HUDEP-2 (cell line): Measurements from ENCODE around the gene FBXO21.
"Not testable (repeated sequence)": the region's sequence is repeated elsewhere in the genome, so short reads cannot be mapped to it uniquely, and the experiment has no call there.

Experiments
- DNase-seq, 76 experiments: peaks; one replicate each; lab custom pipeline; 2025; ENCODE audit not compliant: unreplicated experiment in 76 of 76; lab: John Stamatoyannopoulos, UW

The FBXO21 gene

GRCh38 chr12:117202033-117202432, 11.8 kb upstream of the FBXO21 start:
- no peak for DNase-seq

GRCh38 chr12:117199956-117200744, 9.9 kb upstream of the FBXO21 start:
- DNase-seq = not testable (repeated sequence)

DNA sequence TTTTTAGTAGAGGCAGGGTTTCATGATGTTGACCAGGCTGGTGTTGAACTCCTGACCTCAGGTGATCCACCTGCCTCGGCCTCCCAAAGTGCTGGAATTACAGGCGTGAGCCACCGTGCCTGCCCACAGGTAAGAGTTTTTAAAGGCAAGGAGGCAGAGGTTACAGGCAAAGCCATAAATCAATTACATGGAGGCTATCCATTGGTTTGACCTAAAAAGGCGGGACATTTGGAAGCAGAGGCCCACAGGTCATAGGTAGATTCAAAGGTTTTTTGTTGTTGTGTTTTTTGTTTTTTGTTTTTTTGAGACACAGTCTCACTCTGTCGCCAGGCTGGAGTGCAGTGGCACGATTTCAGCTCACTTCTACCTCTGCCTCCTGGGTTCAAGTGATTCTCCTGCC, 6.1 kb upstream of the FBXO21 start:
- DNase-seq = not testable (repeated sequence)

DNA sequence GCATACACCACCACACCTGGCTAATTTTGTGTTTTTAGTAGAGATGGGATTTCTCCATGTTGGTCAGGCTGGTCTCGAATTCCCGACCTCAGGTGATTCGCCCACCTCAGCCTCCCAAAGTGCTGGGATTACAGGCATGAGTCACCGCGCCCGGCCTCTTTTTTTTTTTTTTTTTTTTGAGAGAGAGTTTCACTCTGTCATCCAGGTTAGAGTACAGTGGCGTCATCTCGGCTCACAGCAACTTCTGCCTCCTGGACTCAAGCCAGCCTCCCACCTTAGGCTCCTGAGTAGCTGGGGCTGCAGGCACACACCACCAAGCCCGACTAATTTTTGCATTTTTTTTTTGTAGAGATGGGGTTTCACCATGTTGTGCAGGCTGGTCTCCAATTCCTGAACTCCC, 4.8 kb upstream of the FBXO21 start:
- DNase-seq = not testable (repeated sequence)

GRCh38 chr12:117193903-117194302, 3.6 kb upstream of the FBXO21 start:
- no peak for DNase-seq

DNA sequence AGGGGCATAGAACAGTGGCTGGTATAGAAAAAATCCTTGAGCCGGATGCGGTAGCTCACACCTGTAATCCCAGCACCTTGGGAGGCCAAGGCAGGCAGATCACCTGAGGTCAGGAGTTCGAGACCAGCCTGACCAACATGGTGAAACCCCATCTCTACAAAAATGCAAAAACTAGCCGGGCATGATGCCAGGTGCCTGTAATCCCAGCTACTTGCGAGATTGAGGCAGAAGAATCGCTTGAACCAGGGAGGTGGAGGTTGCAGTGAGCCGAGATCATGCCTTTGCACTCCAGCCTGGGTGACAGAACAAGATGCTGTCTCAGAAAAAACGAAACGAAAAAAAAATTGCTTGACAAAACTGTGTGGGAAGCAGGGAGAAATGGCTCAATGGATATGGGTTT, 2.3 kb upstream of the FBXO21 start:
- not testable (repeated sequence) for DNase-seq

- peak in 1 of 76 experiments; percentile 6 for DNase-seq
Measured at GRCh38 chr12:117192057-117192456, 1.8 kb upstream of the FBXO21 start.

DNA sequence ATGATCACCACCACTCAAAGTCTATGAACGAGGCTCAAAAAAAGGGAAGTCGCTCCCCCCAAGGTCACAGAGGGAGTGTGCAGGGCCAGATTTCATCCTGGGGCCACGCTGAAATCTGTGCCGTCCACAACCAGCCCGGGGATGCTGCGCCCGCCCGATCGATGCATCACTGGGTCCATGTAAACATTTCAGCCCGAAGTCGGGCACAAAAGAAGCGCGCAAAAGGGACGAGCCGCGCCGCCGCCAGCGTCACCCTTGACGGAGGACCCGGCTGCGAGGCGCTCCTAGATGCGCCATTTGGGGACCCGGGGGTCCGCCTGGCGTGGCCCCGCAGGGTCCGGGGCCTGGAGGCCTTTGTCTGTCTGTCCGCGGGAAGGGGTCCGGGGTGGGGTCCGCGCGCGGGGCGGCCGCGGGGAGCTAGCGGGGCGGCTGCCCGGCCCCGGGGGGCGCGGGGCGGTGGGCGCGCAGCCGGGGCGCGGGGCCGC, 503 bp downstream of the FBXO21 start:
- peak in 15 of 76 experiments; percentile 3 to 19 (median 9) for DNase-seq

- DNase-seq = no peak
Measured at GRCh38 chr12:117188961-117189724, 1.1 kb downstream of the FBXO21 start.

- no peak for DNase-seq
Measured at GRCh38 chr12:117188121-117188665, 2.1 kb downstream of the FBXO21 start.

GRCh38 chr12:117187421-117187820, 2.8 kb downstream of the FBXO21 start:
- no peak for DNase-seq

DNA sequence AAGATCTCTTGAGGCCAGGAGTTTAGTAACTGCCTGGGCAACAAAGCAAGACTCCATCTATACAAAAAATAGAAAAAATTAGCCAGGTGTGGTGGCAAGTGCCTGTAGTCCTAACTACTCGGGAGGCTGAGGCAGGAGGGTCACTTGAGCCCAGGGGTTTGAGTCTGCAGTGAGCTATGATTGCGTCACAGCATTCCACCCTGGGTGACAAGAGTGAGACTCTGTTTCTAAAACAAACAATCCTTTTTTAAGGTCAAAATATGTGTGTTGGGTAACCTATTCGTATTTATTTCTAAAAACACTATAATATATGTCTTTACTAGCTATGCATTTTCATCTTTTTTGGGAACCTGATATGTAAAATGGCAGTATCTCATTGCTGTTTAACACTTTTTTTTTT, 7.4 kb downstream of the FBXO21 start:
- no peak for DNase-seq

- not testable (repeated sequence) for DNase-seq
Measured at GRCh38 chr12:117181468-117181843, 8.8 kb downstream of the FBXO21 start.

DNA sequence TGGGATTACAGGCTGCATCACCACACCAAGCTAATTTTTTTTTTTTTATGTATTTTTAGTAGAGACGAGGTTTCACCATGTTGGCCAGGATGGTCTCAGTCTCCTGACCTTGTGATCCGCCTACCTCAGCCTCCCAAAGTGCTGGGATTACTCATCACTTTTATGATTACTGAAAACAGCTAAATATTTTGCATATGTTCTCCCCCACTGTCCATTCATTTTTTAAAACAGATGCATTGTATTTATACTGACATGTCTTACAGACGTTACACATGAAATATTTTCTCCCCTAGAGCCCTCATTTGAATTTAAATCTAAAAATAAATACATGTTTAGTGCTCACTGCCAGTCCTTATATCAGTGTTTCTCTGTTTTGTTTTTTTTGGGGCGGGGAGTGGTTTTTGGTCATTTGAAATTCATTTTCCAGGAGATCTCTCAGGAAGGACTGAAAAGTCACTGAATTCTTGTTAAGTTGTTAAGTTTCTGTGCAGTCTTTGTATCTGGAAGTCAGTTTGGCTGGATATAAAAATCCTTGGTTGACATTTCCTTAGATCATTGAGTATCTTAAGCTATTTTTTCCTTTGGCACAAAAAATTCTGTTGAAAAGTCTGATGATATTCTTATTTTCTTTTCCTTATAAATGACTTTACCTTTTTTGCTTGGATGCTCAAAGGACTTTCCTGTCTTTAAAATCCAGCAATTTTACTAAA, 9.4 kb downstream of the FBXO21 start:
- no peak for DNase-seq

GRCh38 chr12:117178745-117179144, 11.5 kb downstream of the FBXO21 start:
- DNase-seq = no peak

- DNase-seq = no peak
Measured at GRCh38 chr12:117178301-117178700, 12.0 kb downstream of the FBXO21 start.

DNA sequence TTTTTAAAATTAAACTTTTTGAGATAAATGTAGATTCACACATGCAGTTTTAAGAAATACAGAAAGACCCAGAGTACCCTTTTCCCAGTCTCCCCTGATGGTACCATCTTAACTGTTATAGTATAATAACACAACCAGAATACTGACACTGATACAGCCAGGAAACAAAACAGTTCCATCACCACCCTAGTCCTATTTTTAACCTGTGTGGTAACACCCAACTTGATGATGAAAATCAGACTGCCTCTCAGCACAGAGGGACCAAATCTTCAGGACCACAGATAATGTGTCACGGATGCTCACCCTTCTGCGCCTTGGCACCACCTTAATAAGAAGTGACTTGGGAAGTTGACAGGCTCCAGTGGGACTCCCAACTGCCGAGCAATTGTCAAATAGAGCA, 18.1 kb downstream of the FBXO21 start:
- no peak for DNase-seq

DNA sequence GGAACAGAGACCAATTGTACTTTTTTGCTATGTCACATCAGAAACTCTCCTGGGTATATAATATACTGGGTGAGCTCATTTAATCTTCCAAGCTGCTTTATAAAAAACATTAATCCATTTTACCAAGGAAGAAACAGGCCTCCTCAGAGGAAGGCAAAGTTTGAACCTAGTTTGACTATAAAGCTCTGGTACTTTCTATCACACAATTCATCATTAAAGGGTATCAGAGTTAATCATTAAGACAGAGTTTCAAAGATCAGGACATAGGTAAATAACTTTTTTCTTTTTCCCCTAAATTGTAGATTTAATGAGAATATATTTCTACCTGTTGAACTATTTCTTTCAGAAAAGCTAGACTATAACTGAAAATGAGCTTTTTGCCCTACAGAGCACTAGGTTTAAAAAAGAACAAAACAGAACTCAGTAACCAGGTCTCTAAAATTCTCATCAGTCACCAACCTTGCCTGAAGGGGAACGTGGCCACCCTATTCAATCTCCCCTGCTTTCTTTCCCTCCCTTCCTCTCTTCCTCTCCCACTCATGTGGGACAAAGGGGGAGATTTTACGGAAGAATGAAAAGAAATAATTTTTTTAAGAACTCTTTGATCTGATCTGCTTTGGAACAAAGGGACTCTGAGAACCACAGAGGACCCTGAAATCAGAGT, 18.6 kb downstream of the FBXO21 start:
- no peak for DNase-seq

GRCh38 chr12:117169548-117169947, 20.7 kb downstream of the FBXO21 start:
- no peak for DNase-seq

GRCh38 chr12:117168976-117169375, 21.3 kb downstream of the FBXO21 start:
- no peak for DNase-seq
